WTC11 (cell line): Measurements from ENCODE around the gene HSDL2. TPM values are rescaled to one million over a fixed set of nuclear protein-coding genes. Genes with fewer than 3 reads are reported as not detected.

Source experiments
- ATAC-seq: fragments of 200-7000 bp; cut with Tn5 transposase; 2 replicates; pipeline ENCODE4 v1.10.0; 2021; ENCODE audit warnings: mild to moderate bottlenecking, moderate library complexity
- CTCF ChIA-PET: fragments of 300-600 bp; sonication (Branson Sonifier 250); formaldehyde crosslinking; loops from one replicate; lab custom pipeline; 2021; ENCODE audit warnings: antibody characterized with exemption; lab: Charles Lee
- POLR2A ChIA-PET: fragments of 350-600 bp; sonication (Branson Sonifier 250); formaldehyde crosslinking; loops from one replicate; lab custom pipeline; 2021; ENCODE audit warnings: antibody characterized with exemption; lab: Charles Lee
- DNase-seq: peaks from one replicate; pipeline ENCODE4 v3.0.0; 2021; ENCODE audit warnings: low spot score
- H3K27ac Mint-ChIP-seq: 2 replicates; pipeline ENCODE4 v1.8.0; 2021; ENCODE audit warnings: mixed read lengths
- H3K27me3 Mint-ChIP-seq: 2 replicates; pipeline ENCODE4 v1.8.0; 2021; ENCODE audit warnings: low read depth, mild to moderate bottlenecking, moderate library complexity, mixed read lengths
- H3K36me3 Mint-ChIP-seq: 2 replicates; pipeline ENCODE4 v1.8.0; 2021; ENCODE audit warnings: mixed read lengths
- H3K4me1 Mint-ChIP-seq: 2 replicates; pipeline ENCODE4 v1.8.0; 2022; ENCODE audit warnings: mixed read lengths
- H3K4me3 Mint-ChIP-seq: 2 replicates; pipeline ENCODE4 v1.8.0; 2021; ENCODE audit warnings: mild to moderate bottlenecking, moderate library complexity, mixed read lengths
- H3K9me3 Mint-ChIP-seq: 2 replicates; pipeline ENCODE4 v1.8.0; 2021; ENCODE audit warnings: mixed read lengths
- AFF4 ChIP-seq: sonication (generic); formaldehyde crosslinking; IDR thresholded peaks from 2 replicates; pipeline ENCODE4 v1.8.1; 2023; ENCODE audit warnings: mild to moderate bottlenecking, missing genetic modification reagents, borderline replicate concordance
- ARID4B ChIP-seq: sonication (generic); formaldehyde crosslinking; IDR thresholded peaks from 2 replicates; pipeline ENCODE4 v1.8.0; 2023; ENCODE audit warnings: missing genetic modification reagents, mild to moderate bottlenecking, borderline replicate concordance
- CDX4 ChIP-seq: fragments of 250-450 bp; sonication (Bioruptor Pico); IDR thresholded peaks from 2 replicates; pipeline ENCODE4 v1.9.0; 2021; ENCODE audit warnings: moderate library complexity, mild to moderate bottlenecking, inconsistent platforms, borderline replicate concordance
- CREM ChIP-seq: sonication (generic); formaldehyde crosslinking; IDR thresholded peaks from 2 replicates; pipeline ENCODE4 v1.8.1; 2022; ENCODE audit warnings: mild to moderate bottlenecking, missing genetic modification reagents, moderate library complexity
- E2F5 ChIP-seq: sonication (generic); formaldehyde crosslinking; IDR thresholded peaks from 2 replicates; pipeline ENCODE4 v1.8.1; 2022; ENCODE audit warnings: mild to moderate bottlenecking, moderate library complexity, missing genetic modification reagents
- ESRRA ChIP-seq: sonication (generic); formaldehyde crosslinking; IDR thresholded peaks from 2 replicates; pipeline ENCODE4 v1.8.1; 2022; ENCODE audit warnings: mild to moderate bottlenecking, missing genetic modification reagents, borderline replicate concordance
- ETV6 ChIP-seq: sonication (generic); formaldehyde crosslinking; IDR thresholded peaks from 2 replicates; pipeline ENCODE4 v1.8.1; 2022; ENCODE audit warnings: mild to moderate bottlenecking, missing genetic modification reagents
- GABPB1 ChIP-seq: sonication (generic); formaldehyde crosslinking; IDR thresholded peaks from 2 replicates; pipeline ENCODE4 v1.8.1; 2023; ENCODE audit warnings: mild to moderate bottlenecking, missing genetic modification reagents
- JAZF1 ChIP-seq: fragments of 250-450 bp; sonication (Bioruptor Pico); IDR thresholded peaks from 2 replicates; pipeline ENCODE4 v1.9.0; 2021; ENCODE audit warnings: moderate library complexity, mild to moderate bottlenecking, inconsistent platforms
- PRRX2 ChIP-seq: fragments of 250-450 bp; sonication (Bioruptor Pico); IDR thresholded peaks from 2 replicates; pipeline ENCODE4 v1.8.0; 2021; ENCODE audit warnings: mild to moderate bottlenecking
- RELA ChIP-seq: sonication (generic); formaldehyde crosslinking; IDR thresholded peaks from 2 replicates; pipeline ENCODE4 v1.8.1; 2022; ENCODE audit warnings: missing genetic modification reagents, mild to moderate bottlenecking, borderline replicate concordance
- SMAD4 ChIP-seq: sonication (generic); formaldehyde crosslinking; IDR thresholded peaks from 2 replicates; pipeline ENCODE4 v1.8.0; 2022; ENCODE audit warnings: mild to moderate bottlenecking, missing genetic modification reagents
- SP1 ChIP-seq: sonication (generic); formaldehyde crosslinking; conservative IDR thresholded peaks from 2 replicates; pipeline ENCODE4 v1.8.1; 2022; ENCODE audit warnings: missing genetic modification reagents
- TEAD1 ChIP-seq: sonication (generic); formaldehyde crosslinking; IDR thresholded peaks from 2 replicates; pipeline ENCODE4 v1.8.0; 2022; ENCODE audit warnings: mild to moderate bottlenecking, missing genetic modification reagents
- TEAD4 ChIP-seq: sonication (generic); formaldehyde crosslinking; IDR thresholded peaks from 2 replicates; pipeline ENCODE4 v1.8.0; 2022; ENCODE audit warnings: mild to moderate bottlenecking, missing genetic modification reagents
- USF2 ChIP-seq: sonication (generic); formaldehyde crosslinking; IDR thresholded peaks from 2 replicates; pipeline ENCODE4 v1.8.1; 2023; ENCODE audit warnings: mild to moderate bottlenecking, missing genetic modification reagents, moderate library complexity
- ZBTB21 ChIP-seq: sonication (generic); formaldehyde crosslinking; IDR thresholded peaks from 2 replicates; pipeline ENCODE4 v1.8.1; 2023; ENCODE audit warnings: mild to moderate bottlenecking, missing genetic modification reagents, borderline replicate concordance
- ZNF263 ChIP-seq: sonication (generic); formaldehyde crosslinking; IDR thresholded peaks from 2 replicates; pipeline ENCODE4 v1.8.1; 2022; ENCODE audit warnings: low read depth, mild to moderate bottlenecking, moderate library complexity, missing genetic modification reagents
- ZNF317 ChIP-seq: sonication (generic); formaldehyde crosslinking; IDR thresholded peaks from 2 replicates; pipeline ENCODE4 v1.8.1; 2023; ENCODE audit warnings: low read depth, mild to moderate bottlenecking, moderate library complexity, missing genetic modification reagents, borderline replicate concordance
- ZNF396 ChIP-seq: fragments of 250-450 bp; sonication (Bioruptor Pico); IDR thresholded peaks from 2 replicates; pipeline ENCODE4 v1.8.0; 2021; ENCODE audit warnings: mild to moderate bottlenecking, moderate library complexity, borderline replicate concordance
- total RNA-seq: library from RNA; stranded (reverse); gene quantifications from 3 replicates; pipeline ENCODE4 v1.2.3, GENCODE V29; 2021

Gene HSDL2
- total RNA-seq, 1 experiment from 2014 or later = 13.8 TPM

GRCh38 chr9:112430006-112430522 is 50.2 kb downstream of the HSDL2 start (continued):
- TF ChIP-seq E2F5 (CRISPR knock-in tag) = no peak

GRCh38 chr9:112433499-112434392 is 53.8 kb downstream of the HSDL2 start:
- CTCF ChIA-PET = interaction anchor here (1.6 kb wide), 1 partner anchor 10 kb away, joined by 4 read pairs; no protein-coding TSS in a partner anchor
- H3K36me3 Mint-ChIP-seq = no peaks in the 10 kb centered on the region
- no peak for ATAC-seq
- H3K9me3 Mint-ChIP-seq = no peaks in the 10 kb centered on the region
- H3K27me3 Mint-ChIP-seq = no peaks in the 10 kb centered on the region
- no peak overlapping the region for H3K4me3 Mint-ChIP-seq
- H3K4me1 Mint-ChIP-seq = no peaks in the 10 kb centered on the region
- TF ChIP-seq USF2 (no peak), ARID4B (no peak), GABPB1 (CRISPR knock-in tag) (no peak), TEAD4 (CRISPR knock-in tag) (no peak), ZNF396 (CRISPR knock-in tag) (no peak), ETV6 (no peak), CREM (CRISPR knock-in tag) (no peak), CDX4 (no peak), SP1 (CRISPR knock-in tag) (no peak), PRRX2 (no peak), SMAD4 (CRISPR knock-in tag) (no peak), JAZF1 (CRISPR knock-in tag) (no peak), TEAD1 (CRISPR knock-in tag) (no peak)
- TF ChIP-seq, all 79 proteins: peak for 0
- DNase-seq = no peak
- POLR2A ChIA-PET = no interaction called here
- no peak overlapping the region for H3K27ac Mint-ChIP-seq

- ATAC-seq = no peak
- no peak overlapping the region for H3K4me3 Mint-ChIP-seq
- no peaks in the 10 kb centered on the region for H3K9me3 Mint-ChIP-seq
- H3K27me3 Mint-ChIP-seq = no peaks in the 10 kb centered on the region
- ChIA-PET POLR2A (no interaction called here), CTCF (no interaction called here)
- H3K36me3 Mint-ChIP-seq = no peaks in the 10 kb centered on the region
- no peak overlapping the region for H3K27ac Mint-ChIP-seq
- no peak for DNase-seq
- H3K4me1 Mint-ChIP-seq = no peaks in the 10 kb centered on the region
- TF ChIP-seq ESRRA (CRISPR knock-in tag) = no peak
- no peak for TF ChIP-seq ZNF317 (CRISPR knock-in tag)
- TF ChIP-seq USF2 = no peak
- no peak for TF ChIP-seq ZNF263 (CRISPR knock-in tag)
- TF ChIP-seq RELA (CRISPR knock-in tag) = no peak
- no peak for TF ChIP-seq ETV6
- TF ChIP-seq AFF4 (CRISPR knock-in tag) = no peak
- TF ChIP-seq ZBTB21 (CRISPR knock-in tag) = no peak
Measured at GRCh38 chr9:112434487-112434886, 54.6 kb downstream of the HSDL2 start.
